ENCODE measurements around the gene ZBTB16.
A peak's percentile ranks its signal among the peaks of the same experiment; 100 is the strongest.

Gene ZBTB16

GRCh38 chr11:114059278-114059983 is at the start of gene ZBTB16:
Gene ZBTB16 (plus strand): TSS chr11:114059711. CDS start chr11:114063301, 3,590 bp downstream.
- no peaks in the 10 kb centered on the region for H3K9me3 ChIP-seq (ENCODE audit: severe bottlenecking)
- no peaks in the 10 kb centered on the region for H3K36me3 ChIP-seq
- peak within 1 kb of the TSS; percentile 55 for H3K4me3 ChIP-seq (ENCODE audit: low read depth, low read length)
- H3K27me3 ChIP-seq (ENCODE audit: insufficient read depth, low read depth, severe bottlenecking) = peaks cover 61% of the 10 kb centered on the region
- DNase-seq = peak; percentile 47
- H3K27ac ChIP-seq = no peak within 1 kb of the TSS
- TF ChIP-seq, protein P1, sequence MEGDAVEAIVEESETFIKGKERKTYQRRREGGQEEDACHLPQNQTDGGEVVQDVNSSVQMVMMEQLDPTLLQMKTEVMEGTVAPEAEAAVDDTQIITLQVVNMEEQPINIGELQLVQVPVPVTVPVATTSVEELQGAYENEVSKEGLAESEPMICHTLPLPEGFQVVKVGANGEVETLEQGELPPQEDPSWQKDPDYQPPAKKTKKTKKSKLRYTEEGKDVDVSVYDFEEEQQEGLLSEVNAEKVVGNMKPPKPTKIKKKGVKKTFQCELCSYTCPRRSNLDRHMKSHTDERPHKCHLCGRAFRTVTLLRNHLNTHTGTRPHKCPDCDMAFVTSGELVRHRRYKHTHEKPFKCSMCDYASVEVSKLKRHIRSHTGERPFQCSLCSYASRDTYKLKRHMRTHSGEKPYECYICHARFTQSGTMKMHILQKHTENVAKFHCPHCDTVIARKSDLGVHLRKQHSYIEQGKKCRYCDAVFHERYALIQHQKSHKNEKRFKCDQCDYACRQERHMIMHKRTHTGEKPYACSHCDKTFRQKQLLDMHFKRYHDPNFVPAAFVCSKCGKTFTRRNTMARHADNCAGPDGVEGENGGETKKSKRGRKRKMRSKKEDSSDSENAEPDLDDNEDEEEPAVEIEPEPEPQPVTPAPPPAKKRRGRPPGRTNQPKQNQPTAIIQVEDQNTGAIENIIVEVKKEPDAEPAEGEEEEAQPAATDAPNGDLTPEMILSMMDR (IDR thresholded peaks at IDR 0.05; ENCODE audit: low read depth, low read length) = no peak

- H3K27me3 ChIP-seq (ENCODE audit: insufficient read depth, low read depth, severe bottlenecking) = no peaks in the 10 kb centered on the region
- H3K27ac ChIP-seq = no peak overlapping the region
- TF ChIP-seq, protein P1 (IDR thresholded peaks at IDR 0.05; ENCODE audit: low read depth, low read length) = no peak
- H3K36me3 ChIP-seq = no peaks in the 10 kb centered on the region
- no peak overlapping the region for H3K4me3 ChIP-seq (ENCODE audit: low read depth, low read length)
- no peaks in the 10 kb centered on the region for H3K9me3 ChIP-seq (ENCODE audit: severe bottlenecking)
- DNase-seq = no peak
Measured at GRCh38 chr11:114010931-114011330, 48.6 kb upstream of the ZBTB16 start.

DNA sequence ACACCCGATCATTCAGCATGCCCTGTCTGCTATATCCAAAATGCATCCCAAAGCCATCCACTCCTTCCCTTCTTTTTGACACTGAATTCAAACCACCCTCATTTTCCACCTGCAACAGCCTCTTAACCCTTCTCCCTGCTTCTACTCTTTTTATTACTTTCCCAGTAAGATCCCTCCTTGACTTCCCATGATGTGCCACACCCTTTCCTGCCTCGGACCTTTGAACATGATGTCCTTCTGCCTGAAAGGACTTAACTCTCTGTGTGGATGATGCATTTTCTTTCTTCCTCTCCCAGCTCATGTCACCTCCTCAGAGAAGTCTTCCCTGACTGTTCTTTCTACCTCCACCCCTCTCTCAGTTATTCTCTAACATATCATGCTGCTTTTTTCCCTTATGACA is 48.1 kb upstream of the ZBTB16 start:
- DNase-seq = no peak
- Histone ChIP-seq H3K36me3 (no peaks in the 10 kb centered on the region), H3K27me3 (ENCODE audit: insufficient read depth, low read depth, severe bottlenecking) (no peaks in the 10 kb centered on the region), H3K4me3 (ENCODE audit: low read depth, low read length) (no peak overlapping the region), H3K9me3 (ENCODE audit: severe bottlenecking) (no peaks in the 10 kb centered on the region), H3K27ac (no peak overlapping the region)
- TF ChIP-seq, protein P1 (IDR thresholded peaks at IDR 0.05; ENCODE audit: low read depth, low read length) = no peak

DNA sequence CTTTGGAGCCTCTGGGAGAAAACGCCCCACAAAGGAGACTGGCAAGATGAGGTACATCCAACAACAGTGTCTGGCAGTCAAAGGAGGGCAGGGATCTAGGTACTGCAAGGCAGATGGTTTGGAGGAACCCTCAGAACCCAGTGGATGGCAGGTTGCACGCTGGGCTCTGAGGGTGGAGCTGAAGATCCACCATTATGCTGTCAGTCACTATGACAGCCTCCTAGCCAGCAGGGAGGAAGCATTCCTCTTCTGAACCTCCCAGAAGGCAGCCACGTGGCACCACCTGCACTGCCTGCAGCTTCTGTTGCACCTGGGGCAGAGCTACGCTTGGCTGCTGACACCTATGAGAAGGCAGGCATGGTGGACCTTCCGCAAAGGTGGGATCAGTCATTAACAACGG is 44.4 kb upstream of the ZBTB16 start:
- H3K9me3 ChIP-seq (ENCODE audit: severe bottlenecking) = no peaks in the 10 kb centered on the region
- TF ChIP-seq, protein P1 (IDR thresholded peaks at IDR 0.05; ENCODE audit: low read depth, low read length) = no peak
- no peak for DNase-seq
- H3K27ac ChIP-seq = no peak overlapping the region
- no peak overlapping the region for H3K4me3 ChIP-seq (ENCODE audit: low read depth, low read length)
- no peaks in the 10 kb centered on the region for H3K36me3 ChIP-seq
- no peaks in the 10 kb centered on the region for H3K27me3 ChIP-seq (ENCODE audit: insufficient read depth, low read depth, severe bottlenecking)

GRCh38 chr11:114016986-114017385 is 42.5 kb upstream of the ZBTB16 start:
- Histone ChIP-seq H3K27ac (no peak overlapping the region), H3K9me3 (ENCODE audit: severe bottlenecking) (no peaks in the 10 kb centered on the region), H3K27me3 (ENCODE audit: insufficient read depth, low read depth, severe bottlenecking) (no peaks in the 10 kb centered on the region), H3K36me3 (no peaks in the 10 kb centered on the region), H3K4me3 (ENCODE audit: low read depth, low read length) (no peak overlapping the region)
- TF ChIP-seq, protein P1 (IDR thresholded peaks at IDR 0.05; ENCODE audit: low read depth, low read length) = no peak
- no peak for DNase-seq

DNA sequence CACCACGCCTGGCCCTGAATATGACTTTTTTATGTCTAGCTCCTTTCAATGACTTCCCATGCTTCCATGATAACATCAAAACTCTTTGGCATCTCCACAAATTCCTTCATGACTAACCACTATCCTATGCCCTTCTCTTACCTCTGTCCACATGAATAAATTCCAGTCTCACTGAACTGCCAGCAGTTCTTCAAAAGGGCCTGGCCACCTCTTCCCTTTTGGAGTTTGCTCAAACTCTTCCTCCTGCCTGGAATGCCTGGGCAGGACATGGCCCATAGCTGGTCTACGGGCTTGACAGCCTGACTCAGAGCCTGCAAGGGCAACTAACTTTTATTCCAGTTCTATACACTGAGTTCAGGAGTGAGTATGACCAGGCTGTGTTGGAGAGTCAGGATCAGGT is 41.8 kb upstream of the ZBTB16 start:
- DNase-seq = no peak
- Histone ChIP-seq H3K9me3 (ENCODE audit: severe bottlenecking) (no peaks in the 10 kb centered on the region), H3K27ac (no peak overlapping the region), H3K36me3 (no peaks in the 10 kb centered on the region), H3K27me3 (ENCODE audit: insufficient read depth, low read depth, severe bottlenecking) (no peaks in the 10 kb centered on the region), H3K4me3 (ENCODE audit: low read depth, low read length) (no peak overlapping the region)
- TF ChIP-seq, protein P1 (IDR thresholded peaks at IDR 0.05; ENCODE audit: low read depth, low read length) = no peak

Measured in WERI-Rb-1 (cell line).